ENCODE data around the gene VPS26B.
"Not testable (repeated sequence)": the region's sequence is repeated elsewhere in the genome, so short reads cannot be mapped to it uniquely, and the experiment has no call there.

The VPS26B gene

DNA sequence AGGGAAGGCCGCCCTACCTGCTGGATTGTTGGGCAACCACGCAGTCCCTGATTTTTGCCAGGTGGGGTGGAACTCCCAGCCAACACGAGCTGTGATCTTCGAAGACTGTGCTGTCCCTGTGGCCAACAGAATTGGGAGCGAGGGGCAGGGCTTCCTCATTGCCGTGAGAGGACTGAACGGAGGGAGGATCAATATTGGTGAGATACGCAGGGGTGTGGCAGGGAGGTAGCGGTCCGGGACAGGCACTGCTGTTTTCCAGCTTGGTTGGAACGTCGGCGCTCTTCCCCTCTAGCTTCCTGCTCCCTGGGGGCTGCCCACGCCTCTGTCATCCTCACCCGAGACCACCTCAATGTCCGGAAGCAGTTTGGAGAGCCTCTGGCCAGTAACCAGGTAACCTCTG, 36.5 kb downstream of the VPS26B start:
- FAIRE-seq: no peak

DNA sequence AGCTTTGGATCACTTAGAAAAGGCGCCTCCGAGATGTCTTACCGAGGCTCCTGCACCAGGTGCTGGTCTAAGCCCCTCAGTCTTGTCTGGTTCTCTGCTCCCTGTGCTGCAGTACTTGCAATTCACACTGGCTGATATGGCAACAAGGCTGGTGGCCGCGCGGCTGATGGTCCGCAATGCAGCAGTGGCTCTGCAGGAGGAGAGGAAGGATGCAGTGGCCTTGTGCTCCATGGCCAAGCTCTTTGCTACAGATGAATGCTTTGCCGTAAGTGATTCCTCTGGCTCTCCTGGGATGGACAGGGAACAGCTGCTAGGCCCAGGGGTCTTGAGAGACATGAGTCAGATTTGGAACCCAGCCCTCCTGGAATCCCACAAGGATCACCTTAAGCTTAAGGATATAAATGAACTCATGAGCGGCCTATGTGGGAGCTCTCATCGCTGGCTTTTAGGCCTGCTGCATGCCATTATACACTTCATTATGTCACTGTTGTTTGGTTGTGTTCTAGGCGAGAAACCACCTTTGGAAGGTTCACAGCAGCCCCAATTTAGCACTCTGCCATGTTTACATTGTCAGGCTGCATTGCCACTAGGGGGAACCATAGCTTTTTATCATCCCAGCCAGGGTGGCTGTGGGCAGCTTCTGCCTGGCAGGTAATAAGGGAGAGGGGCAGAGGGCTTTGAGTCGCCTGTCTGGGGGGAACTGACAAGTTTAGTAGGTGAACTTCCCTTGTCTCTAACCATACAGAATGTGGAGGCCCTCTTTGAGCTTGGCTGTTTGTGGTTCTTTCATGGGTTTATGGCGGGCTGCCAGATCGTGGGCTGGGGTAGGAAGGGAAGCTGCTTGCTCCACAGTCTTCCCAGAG, 37.4 kb downstream of the VPS26B start:
- no peak for FAIRE-seq

DNA sequence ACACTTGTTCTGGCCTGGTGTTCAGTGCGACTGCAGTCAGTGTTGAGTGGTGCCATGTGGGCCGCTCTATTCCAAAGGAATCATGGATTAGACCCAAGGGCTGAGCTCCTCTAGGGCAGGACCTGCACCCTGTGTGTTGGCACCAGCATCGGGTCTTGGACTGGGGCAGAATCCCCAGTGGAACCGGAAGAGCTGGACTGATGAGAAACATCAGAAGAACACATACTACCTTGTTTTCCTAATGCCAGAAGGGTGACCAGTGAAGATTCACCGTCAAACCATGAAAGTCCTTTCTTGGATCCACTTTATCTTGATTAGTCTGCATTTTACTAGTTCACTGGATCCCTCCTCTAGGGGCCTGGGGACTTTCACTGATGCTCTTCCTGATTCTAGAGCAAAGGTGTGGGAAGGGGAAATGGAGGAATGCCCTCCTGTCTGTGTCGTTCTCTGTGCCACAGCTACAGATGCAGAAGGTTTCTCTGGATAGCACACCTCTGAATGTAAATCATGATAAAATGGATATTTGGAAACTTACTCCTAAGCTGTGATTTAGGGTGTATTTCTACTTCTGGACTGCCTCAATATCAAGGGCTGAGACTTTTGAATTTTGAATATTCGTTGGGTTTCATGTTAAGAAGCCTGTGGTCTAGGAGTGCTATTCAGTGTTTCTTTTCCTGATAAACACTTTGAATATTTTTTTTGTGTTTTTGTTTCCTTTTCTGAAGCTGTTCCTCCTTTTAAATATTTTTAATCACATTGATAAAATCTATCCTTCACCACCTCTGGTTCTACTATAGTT, 40.7 kb downstream of the VPS26B start:
- no peak for FAIRE-seq

DNA sequence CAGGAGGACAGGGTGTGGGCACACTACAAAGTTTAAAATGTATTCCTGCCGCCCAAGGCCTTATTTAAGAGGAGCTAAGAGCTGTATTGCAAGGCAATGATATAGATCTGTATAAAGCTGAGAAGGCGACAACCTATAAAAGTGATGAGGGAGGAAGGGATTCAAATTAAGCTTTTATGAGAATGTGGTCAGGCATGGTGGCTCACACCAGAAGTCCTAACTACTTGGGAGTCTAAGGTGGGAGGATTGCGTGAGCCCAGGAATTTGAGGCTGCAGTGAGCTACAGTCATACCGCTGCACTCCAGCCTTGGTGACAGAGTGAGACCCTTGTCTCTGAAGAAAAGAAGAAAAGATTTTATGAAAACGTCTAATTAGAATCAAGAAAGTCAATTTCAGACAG, 42.0 kb downstream of the VPS26B start:
- no peak for FAIRE-seq

DNA sequence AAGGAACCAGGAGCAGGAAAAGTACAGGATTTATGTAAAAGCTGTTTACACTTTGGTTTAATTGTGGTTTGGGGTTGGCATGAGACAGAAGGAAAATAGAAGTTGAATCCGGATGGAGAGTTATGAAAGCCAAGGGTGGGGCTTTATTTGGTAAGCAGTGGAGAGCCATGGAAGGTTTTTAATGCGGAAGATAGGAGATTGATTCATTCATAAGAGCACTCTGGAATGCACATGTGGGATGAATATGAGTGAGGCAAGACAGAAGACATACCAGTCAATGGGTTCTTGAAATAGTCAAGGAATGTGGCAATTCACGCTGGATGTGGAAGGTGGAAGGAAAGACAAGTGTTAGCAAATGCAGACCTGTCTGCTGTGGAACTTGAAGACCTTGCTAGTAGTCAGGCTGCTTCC, 42.4 kb downstream of the VPS26B start:
- no peak for FAIRE-seq

DNA sequence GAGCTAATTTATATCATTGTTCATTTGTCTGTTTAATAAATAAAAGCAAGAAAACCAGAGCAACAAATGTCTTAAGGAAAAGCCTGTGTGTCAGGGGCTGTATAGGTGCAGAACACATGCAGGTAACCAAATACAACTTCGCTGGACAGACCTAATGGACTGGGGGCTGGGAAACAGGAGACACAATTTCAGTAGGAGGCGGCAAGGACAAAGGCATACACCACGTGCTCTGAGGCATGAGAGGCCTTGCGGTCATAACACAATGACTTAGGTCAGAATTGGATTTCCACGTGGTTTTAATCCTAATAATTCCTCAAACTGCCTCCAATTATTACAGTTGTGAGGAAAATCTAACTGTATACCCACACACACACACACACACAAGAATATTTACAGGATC, 43.0 kb downstream of the VPS26B start:
- FAIRE-seq: no peak

DNA sequence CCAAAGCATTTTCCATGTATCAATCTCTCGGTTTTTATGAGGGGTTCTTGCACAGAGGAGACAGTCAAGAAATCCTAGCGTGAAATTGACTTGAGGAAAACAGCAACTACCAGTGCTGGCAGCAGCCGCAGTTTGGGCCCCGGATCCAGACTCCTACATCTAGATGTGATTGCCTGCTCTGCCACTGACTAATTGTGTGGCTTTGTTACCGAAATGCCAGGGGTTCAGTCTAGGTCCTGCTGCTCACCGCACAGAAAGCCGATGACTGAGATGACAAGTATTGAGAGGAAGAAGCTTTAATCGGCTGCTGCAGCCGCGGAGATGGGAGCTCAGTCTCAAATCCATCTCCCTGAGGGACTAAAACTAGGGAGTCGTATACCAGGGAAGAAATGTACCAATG, 43.5 kb downstream of the VPS26B start:
- no peak for FAIRE-seq

DNA sequence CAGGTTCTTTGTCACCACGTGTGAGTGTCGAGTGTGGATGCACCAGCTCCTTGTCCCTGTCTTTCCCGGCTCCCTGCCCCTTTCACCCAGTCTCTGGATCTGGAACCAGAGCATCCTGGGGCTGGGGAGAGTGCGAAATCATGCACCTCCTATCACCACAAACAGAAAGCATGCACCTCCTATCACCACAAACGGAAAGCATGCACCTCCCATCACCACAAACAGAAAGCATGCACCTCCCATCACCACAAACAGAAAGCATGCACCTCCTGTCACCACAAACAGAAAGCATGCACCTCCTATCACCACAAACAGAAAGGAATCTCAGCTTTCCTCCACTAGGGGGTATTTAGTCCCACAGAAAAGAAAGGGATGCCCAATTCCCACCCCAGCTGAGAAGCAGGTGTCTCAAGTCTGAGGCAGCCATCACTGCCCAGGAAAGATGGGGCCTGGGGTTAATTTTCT, 45.8 kb downstream of the VPS26B start:
- no peak for FAIRE-seq

DNA sequence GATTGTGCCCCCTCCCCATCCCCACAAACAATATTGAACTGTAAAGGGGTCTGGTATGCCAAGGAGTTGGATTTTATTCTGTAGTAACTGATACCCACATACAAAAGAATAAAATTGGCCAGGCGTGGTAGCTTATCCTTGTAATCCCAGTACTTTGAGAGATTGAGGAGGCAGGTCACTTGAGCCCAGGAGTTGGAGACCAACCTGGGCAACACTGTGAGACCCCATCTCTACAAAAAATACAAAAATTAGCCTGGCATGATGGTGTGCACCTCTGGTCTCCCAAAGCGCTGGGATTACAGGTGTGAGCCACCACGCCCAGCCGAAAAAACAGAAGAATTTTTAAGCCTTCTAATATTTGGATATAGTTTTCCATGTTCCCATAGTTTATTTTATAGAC, 47.5 kb downstream of the VPS26B start:
- FAIRE-seq: no peak

DNA sequence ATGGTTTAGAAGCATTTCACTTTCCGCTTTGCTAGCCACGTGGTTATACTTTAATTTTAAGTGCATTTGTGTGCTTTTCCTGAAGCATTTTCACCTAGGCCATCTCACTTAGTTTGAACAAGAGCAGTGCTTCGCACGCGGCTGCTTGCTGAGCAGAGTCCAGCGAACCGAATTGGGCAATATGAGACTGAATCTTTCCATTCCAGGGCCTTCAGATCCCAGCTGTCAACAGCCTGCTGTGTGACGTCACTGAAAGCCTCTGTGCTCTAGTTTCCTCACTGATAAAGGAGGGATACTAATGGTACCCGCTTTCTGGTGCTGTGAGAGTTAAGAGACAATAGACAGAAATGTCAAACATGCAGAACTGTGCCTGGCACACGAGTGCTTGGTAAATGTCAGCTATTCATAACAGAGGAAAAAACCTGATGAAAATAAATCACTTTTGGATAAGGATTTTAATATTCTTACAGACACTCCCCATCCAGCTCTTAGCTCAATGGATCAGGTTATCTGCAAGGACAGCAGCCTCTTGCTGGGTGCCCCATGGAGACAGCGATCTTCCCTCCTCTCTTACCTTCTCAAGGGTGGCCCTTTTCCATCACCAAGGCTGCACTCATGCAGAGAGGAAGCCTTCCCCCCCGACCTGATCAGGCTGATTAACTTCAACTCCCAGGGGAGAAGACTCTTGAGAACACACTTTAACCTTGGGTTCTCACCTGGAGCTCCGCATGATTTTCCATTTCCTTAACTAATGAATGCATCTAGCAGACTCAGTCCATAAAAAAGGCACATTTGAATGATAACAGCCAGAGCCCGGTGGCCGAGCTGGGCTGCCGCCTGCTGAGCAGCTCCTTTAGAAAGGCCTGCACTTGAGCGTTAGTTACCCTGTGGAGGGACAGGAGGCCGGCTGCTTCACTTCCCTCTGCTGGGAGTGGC, 48.2 kb downstream of the VPS26B start:
- no peak for FAIRE-seq

DNA sequence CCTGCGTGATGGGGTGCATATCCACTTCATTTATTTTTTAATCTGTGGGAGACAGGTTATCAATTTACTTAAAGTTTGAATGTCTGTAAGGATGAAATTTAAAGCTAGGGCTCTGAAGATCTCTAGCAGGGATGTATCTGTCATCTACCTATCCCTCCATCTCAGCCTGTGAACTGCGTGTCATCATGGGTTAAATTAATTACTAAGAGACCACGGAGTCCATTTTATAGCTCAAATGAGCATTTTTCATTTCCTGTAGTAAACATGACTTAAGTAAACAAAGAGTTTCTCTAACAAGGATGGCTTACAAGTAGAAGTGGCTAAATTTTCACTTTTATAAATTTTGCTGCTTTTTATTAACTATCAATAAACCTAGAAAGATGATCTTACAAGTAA, 48.8 kb downstream of the VPS26B start:
- FAIRE-seq: no peak

DNA sequence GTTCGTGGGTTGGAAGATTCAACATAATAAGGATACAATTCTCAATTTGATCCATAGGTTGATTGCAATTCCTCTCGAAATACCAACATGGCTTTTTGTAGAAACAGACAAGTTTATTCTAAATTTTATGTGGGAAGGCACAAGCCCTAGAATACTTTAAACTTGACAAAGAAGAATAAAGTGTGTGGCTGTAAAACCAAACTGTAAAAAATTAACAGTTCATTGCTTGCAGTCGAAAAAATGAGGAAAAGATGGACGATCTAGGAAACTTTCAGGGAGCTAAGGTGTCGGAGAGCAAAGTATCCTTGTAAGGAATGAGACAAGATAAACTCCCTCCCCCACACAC, 50.7 kb downstream of the VPS26B start:
- FAIRE-seq: no peak

DNA sequence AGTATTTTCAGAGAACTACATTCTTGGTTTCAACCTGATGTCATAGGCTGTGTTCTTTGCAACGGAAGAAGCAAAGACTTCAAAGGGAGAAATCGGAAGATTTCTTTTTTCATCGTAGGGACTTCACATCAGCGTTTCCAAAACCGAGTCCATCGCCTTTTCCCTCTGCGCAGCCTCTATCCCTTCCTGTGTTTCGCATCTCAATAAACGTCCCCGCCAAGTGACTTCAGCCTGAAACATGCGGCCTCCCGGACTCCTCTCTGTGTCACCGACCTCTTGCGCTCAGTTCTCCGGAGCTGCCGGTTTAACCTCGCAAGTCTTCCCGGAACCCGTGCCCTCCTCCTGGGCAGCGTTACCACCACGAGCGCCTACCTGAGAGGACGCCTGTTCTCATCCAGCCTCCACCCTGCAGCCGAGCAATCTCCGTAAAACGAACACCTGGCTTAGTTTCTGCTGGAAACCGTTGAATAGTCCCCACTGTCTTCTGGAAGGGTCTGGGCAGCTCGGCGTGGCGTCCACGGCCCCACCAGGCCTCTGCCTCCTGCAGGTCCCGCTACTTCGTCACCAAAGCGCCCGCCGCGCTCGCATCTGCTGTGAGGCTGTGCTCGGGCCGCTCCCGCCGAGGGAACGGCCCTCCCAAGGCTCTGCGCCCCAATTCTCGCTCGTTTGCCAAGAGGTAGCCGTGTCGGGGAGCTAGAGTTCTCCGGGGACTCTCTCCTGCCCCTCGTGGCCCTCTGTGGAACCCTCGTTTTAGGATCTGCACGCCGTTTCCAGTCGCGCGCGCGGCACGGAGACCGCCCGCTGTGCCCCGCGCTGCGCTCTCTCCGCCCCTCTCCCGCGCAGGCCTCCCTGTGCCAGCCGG, 51.3 kb downstream of the VPS26B start, which contains the start of gene GLB1L3:
TSS of gene GLB1L3 (plus strand) at position 846 of the 862 bp plus-strand sequence. CDS start 362 bp downstream, outside the sequence.
- no peak for FAIRE-seq

DNA sequence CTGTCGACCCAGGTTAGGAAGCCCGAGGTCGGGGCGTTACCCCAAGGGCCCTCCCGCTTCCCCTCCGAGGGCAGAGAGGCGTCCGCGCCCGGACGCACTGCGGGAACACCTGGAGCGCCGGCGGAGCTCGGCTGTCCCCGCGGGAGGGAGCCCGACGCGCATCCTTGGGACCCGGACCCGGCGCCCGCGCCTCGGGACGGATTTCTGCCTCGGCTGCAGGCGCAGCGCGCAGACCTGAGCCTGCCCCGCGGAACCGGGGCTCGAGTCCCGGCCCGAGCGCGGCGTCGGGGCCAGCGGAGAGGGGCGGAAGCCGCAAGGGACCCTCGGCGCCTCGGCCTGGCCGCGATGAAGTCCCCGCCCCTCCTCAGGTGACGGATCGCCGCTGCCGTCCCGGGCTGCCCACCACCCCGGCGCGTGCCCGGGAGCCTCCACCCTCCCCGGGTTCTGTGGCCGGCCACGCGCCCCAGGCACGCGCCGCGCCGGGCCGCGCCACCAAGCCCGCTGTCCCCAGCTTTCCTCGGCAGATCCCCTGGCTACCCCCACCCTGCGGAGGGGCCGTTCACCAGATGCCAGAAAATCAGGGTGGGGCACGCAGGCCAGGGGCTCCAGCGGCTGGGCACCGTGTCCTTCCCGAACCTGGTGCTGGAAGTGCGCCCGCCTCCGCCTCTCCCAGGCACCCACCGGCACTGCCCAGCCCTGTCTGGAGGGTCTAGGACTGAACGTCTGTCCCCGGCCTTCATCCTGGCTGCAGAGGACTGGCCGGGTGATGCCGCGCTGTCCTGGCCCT, 52.1 kb downstream of the VPS26B start:
- FAIRE-seq: no peak

DNA sequence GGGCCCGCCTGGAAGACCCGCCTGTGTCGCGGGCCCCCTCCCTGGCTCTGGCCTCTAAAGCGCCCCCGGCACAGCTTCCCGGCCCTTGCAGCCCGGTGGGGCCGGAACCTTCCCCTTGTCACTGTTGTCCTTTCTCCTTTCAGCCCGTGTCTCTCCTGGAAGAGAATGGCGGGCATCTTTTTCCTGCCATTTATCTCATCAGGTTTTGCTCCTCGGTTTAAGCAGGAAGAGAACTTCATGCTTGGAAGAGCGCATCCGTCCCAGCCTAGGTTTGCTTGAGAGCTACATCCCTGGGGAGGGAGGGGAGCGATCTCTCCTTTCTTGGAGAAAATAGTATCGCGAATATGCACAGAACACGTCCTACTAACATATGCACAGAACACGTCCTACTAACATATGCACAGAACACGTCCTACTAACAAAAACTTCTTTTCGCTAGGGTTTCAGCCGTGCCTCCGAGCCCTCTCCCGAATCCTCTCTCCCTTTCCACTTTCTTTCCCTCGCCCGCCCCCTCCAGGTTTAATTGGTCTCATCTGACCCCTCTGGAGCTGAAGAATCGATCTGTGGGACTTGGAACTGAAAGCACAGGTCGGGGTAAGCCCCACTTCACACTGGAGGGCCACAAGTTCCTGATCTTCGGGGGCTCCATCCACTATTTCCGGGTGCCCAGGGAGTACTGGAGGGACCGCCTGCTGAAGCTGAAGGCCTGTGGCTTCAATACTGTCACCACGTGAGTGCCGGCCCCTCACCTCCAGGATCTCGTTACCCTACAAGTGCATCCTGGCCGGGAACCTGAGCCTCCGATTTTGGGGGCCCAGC, 52.9 kb downstream of the VPS26B start:
- no peak for FAIRE-seq

DNA sequence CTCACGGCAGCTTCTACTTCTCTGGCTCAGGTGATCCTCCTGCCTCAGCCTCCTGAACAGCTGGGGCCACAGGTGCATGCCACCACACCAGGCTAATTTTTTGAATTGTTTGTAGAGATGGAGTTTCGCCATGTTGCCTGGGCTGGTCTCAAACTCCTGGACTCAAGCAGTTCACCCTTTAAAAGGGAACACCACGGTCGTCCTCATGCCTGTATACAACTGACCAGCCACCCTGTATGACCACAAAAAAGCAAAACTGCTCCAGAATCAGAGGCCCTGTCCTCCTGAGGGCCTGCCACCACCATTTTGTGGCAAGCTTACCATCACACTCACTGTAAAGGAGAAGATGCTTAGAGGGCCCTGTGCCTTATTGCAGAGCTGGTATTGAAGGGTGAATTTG, 53.9 kb downstream of the VPS26B start:
- FAIRE-seq: no peak

DNA sequence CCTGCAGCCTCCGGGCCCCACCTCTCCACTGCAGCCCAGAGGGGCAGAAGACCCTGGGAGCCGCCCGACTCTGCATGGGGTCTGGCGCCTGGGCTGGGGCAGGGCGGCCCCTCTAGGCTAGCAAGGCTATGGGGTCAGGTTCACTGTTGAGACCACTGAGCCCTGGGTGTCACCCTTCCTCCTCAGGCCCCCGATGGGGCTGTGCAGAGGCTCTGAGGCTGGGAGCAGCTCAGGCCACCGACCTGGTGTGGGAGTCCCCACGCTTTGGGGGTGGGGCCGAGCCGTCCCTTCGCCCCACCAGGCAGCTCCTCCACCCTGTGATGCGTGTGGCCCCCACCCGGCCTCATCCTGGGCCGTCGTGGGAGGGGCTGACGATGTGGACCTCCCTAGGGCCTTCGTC, 57.2 kb downstream of the VPS26B start:
- not testable (repeated sequence) for FAIRE-seq

DNA sequence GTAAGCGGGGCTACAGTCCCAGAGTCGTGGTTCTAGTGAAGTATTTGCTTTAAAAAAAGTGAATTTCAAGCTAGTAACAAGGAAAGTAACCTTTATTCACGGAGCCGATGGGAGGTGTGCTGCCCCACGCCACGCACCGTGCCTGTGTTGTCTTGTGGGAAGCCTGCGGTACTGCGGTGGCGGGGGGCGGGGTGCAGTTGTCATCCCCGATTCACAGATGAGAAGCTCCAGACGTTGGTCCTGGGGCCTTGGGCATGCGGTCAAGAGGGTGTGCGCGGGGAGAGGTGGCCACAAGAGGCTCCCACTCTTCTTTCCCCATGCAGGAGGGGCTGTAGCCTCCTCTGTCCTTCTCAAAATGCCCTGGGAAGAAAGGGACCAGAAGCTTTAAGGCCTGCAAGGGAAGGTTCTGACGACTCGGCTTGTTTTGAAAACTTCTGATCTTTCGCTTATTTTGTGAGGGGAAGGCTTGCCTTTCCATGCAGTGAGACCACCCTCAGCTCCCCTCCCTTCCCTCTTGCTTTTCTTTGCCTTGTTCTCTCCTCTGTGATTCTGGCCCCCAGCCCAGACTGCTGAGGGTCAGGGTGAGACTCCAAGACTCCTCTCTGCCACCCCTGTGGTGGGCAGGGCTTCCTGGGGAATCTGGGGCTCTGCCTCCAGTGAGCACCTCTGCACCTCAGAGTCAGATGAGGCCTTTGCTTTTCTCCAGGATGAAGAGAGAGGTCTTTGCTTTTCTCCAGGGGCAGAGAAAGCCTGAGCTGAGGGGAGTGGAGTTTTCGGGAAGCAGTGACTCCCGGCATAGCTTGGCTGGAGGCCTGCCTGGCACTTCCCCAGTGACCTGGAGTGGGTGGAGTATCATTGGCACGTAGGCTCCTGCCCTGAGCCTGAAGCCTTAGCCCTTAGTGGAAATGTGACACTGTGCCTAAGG, 57.9 kb downstream of the VPS26B start:
- no peak for FAIRE-seq

All from colon (tissue), 2 donors.